Fibroblast of lung (primary cell): ENCODE results near the gene MAP3K1. TPM values are rescaled to one million over a fixed set of nuclear protein-coding genes. Genes with fewer than 3 reads are reported as not detected.

Experiments used
- DNase-seq, 2 donors: peaks; one replicate each; pipeline versions ENCODE4 v3.0.0 to v3.0.0-alpha.2; 2010; ENCODE audit warnings: low read depth in 2 of 2
- H2AFZ ChIP-seq: 2 replicates; pipeline ENCODE4 v1.5.1; 2012; ENCODE audit warnings: low read length, control low read depth, inconsistent platforms
- H3K27ac ChIP-seq: 2 replicates; pipeline ENCODE4 v1.5.1; 2011; ENCODE audit warnings: low read length, control low read depth; ENCODE audit not compliant: insufficient read depth
- H3K27me3 ChIP-seq: 2 replicates; pipeline ENCODE4 v1.5.1; 2011; ENCODE audit warnings: mild to moderate bottlenecking, low read length; ENCODE audit not compliant: control insufficient read depth, insufficient read depth
- H3K36me3 ChIP-seq: 2 replicates; pipeline ENCODE4 v1.5.1; 2011; ENCODE audit warnings: low read length; ENCODE audit not compliant: control insufficient read depth, insufficient read depth
- H3K4me1 ChIP-seq: 2 replicates; pipeline ENCODE4 v1.5.1; 2011; ENCODE audit warnings: low read length; ENCODE audit not compliant: control insufficient read depth, insufficient read depth; ENCODE audit errors: extremely low read depth
- H3K4me2 ChIP-seq: 2 replicates; pipeline ENCODE4 v1.5.1; 2011; ENCODE audit warnings: low read length, control low read depth; ENCODE audit not compliant: insufficient read depth; ENCODE audit errors: extremely low read depth
- H3K4me3 ChIP-seq, 4 experiments: fragments of 200-600 bp in 1 of 4; sonication (generic) in 1 of 4; replicated peaks in 1 of 4; 2 replicates each; pipeline ENCODE4 v1.5.1; 2011 to 2016; ENCODE audit warnings: low read length in 4 of 4, low read depth in 3 of 4, mild to moderate bottlenecking in 3 of 4, control low read depth in 2 of 4, inconsistent platforms in 1 of 4, mixed read lengths in 1 of 4; ENCODE audit not compliant: insufficient read depth in 1 of 4; ENCODE audit errors: control extremely low read depth in 1 of 4
- H3K79me2 ChIP-seq: 2 replicates; pipeline ENCODE4 v1.5.1; 2012; ENCODE audit warnings: mild to moderate bottlenecking, low read length, inconsistent platforms; ENCODE audit not compliant: control insufficient read depth, insufficient read depth
- H3K9ac ChIP-seq: 2 replicates; pipeline ENCODE4 v1.5.1; 2011; ENCODE audit warnings: mild to moderate bottlenecking, low read length, control low read depth; ENCODE audit not compliant: insufficient read depth
- H3K9me3 ChIP-seq: 2 replicates; pipeline ENCODE4 v1.5.1; 2012; ENCODE audit warnings: low read depth, low read length; ENCODE audit not compliant: control insufficient read depth, insufficient read depth
- H4K20me1 ChIP-seq: 2 replicates; pipeline ENCODE4 v1.5.1; 2011; ENCODE audit warnings: low read length; ENCODE audit not compliant: control insufficient read depth, insufficient read depth; ENCODE audit errors: extremely low read depth
- EZH2 ChIP-seq: IDR thresholded peaks from 2 replicates; pipeline ENCODE4 v1.5.1; 2012; ENCODE audit warnings: low read length, control low read depth, mild to moderate bottlenecking; ENCODE audit errors: missing control alignments
- polyA plus RNA-seq, 2 donors: library from polyadenylated mRNA; depleted of rRNA in 1 of 2; stranded (reverse) in 1 of 2; unstranded in 1 of 2; fragments of >200 nt; gene quantifications; 2 replicates each; pipeline ENCODE4 v1.2.1, GENCODE V29; 2011 to 2012; ENCODE audit warnings: missing spikeins in 1 of 2
- total RNA-seq: library from RNA; depleted of rRNA; stranded (reverse); fragments of >200 nt; gene quantifications from 2 replicates; pipeline ENCODE4 v1.2.1, GENCODE V29; 2014
- TF ChIP-seq, protein P1 (sequence below), 2 donors: IDR thresholded peaks in 1 of 2; conservative IDR thresholded peaks in 1 of 2; 1 replicate in 1 of 2; 2 replicates in 1 of 2; pipeline ENCODE4 v1.5.1; 2011 to 2012; ENCODE audit warnings: low read length in 2 of 2, control low read depth in 1 of 2, inconsistent platforms in 1 of 2, low read depth in 1 of 2, mild to moderate bottlenecking in 1 of 2

Gene MAP3K1
- total and polyA plus RNA-seq, 2 donors (not counting 1 experiment from before 2014, with no cell fraction given) = 5.3 to 6.8 TPM

DNA sequence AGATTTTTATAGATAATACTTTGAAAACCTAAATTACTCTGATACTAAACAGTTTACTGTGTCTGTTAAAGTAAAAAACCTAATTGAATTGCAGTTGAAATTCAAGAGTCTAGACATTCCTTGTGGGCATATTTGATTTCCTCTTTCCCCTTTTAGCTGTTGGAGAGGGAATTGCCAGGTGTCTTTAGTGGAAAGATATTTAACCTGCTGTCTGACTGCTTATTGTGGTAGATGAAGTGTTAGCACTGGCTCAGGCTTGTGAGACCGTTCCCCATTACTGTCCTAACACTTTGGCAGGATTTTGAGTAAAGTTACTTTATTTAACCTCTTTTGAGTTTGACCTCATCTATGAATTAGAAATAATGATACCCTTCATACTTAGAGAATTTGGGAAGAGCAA is 16.4 kb downstream of the MAP3K1 start:
- H3K4me2 ChIP-seq = no peak overlapping the region
- no peak for TF ChIP-seq EZH2
- TF ChIP-seq, protein P1, sequence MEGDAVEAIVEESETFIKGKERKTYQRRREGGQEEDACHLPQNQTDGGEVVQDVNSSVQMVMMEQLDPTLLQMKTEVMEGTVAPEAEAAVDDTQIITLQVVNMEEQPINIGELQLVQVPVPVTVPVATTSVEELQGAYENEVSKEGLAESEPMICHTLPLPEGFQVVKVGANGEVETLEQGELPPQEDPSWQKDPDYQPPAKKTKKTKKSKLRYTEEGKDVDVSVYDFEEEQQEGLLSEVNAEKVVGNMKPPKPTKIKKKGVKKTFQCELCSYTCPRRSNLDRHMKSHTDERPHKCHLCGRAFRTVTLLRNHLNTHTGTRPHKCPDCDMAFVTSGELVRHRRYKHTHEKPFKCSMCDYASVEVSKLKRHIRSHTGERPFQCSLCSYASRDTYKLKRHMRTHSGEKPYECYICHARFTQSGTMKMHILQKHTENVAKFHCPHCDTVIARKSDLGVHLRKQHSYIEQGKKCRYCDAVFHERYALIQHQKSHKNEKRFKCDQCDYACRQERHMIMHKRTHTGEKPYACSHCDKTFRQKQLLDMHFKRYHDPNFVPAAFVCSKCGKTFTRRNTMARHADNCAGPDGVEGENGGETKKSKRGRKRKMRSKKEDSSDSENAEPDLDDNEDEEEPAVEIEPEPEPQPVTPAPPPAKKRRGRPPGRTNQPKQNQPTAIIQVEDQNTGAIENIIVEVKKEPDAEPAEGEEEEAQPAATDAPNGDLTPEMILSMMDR (conservative IDR thresholded peaks at IDR 0.05 in 1 of 2, IDR thresholded peaks at IDR 0.05 in 1 of 2; ENCODE audit: low read depth in 1 of 2, low read length in 2 of 2) = no peak
- peak in 1 of 2 donors; percentile 7 for DNase-seq
- H3K4me1 ChIP-seq = peaks cover 2% of the 10 kb centered on the region
- H3K79me2 ChIP-seq = peaks cover 13% of the 10 kb centered on the region
- H3K27me3 ChIP-seq = no peaks in the 10 kb centered on the region
- H2AFZ ChIP-seq = no peak overlapping the region
- H4K20me1 ChIP-seq = no peaks in the 10 kb centered on the region
- no peaks in the 10 kb centered on the region for H3K36me3 ChIP-seq
- H3K9ac ChIP-seq = no peak overlapping the region
- H3K9me3 ChIP-seq = no peaks in the 10 kb centered on the region
- no peak overlapping the region for H3K27ac ChIP-seq
- no peak overlapping the region for H3K4me3 ChIP-seq

DNA sequence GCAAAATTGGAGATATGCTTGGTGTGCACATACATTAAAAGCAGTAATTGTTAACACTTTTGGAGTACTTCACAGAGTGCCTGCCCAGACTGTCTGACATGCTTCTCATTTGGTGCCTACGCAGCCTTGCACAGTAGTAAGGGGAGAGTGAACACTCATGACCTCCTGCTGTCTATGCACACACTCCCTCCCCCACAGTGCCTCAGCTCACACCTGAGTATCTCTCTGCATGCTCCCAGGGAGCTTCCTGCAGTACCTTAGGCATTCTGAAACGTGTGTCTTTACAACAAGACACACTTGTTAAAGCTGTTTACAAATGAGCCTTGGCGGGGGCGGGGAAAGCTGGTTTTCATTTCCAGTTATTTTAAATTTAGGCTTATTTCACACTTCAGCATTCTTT is 18.0 kb downstream of the MAP3K1 start:
- Histone ChIP-seq H3K4me2 (no peak overlapping the region), H4K20me1 (no peaks in the 10 kb centered on the region), H3K27me3 (no peaks in the 10 kb centered on the region), H3K4me1 (peaks cover 3% of the 10 kb centered on the region), H3K36me3 (no peaks in the 10 kb centered on the region), H3K9me3 (no peaks in the 10 kb centered on the region), H3K79me2 (peaks cover 11% of the 10 kb centered on the region), H2AFZ (no peak overlapping the region), H3K4me3 (no peak overlapping the region), H3K27ac (no peak overlapping the region), H3K9ac (no peak overlapping the region)
- TF ChIP-seq EZH2 = no peak
- TF ChIP-seq, protein P1 (conservative IDR thresholded peaks at IDR 0.05 in 1 of 2, IDR thresholded peaks at IDR 0.05 in 1 of 2; ENCODE audit: low read depth in 1 of 2, low read length in 2 of 2) = no peak
- DNase-seq = no peak

DNA sequence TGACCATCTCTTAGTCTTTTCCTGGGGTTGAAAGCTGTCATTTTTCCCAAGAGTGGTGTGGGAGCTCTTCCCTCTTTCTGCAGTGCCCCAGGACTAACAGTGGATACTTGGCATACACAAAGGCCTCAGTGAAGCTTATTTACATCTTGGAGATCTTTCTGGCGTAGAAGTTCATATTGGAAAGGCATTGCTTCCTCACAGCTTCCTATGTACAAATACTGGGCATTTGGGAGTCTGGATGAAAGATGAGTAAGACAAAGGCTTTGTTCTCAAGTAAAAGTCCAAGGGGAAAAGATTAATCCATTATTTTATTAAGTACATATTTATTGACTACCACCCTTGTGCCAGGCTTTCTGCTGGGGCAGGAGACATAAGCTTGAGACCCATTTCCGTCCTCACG is 22.0 kb downstream of the MAP3K1 start:
- H2AFZ ChIP-seq = no peak overlapping the region
- no peak overlapping the region for H3K4me2 ChIP-seq
- no peak overlapping the region for H3K27ac ChIP-seq

More for the DNA sequence above, 22.0 kb downstream of the MAP3K1 start:
- Histone ChIP-seq H3K4me3 (no peak overlapping the region), H3K36me3 (no peaks in the 10 kb centered on the region), H3K9me3 (no peaks in the 10 kb centered on the region), H4K20me1 (no peaks in the 10 kb centered on the region), H3K9ac (no peak overlapping the region), H3K79me2 (peaks cover 13% of the 10 kb centered on the region), H3K27me3 (no peaks in the 10 kb centered on the region), H3K4me1 (peaks cover 3% of the 10 kb centered on the region)
- DNase-seq = no peak
- TF ChIP-seq EZH2 = no peak
- TF ChIP-seq, protein P1 (conservative IDR thresholded peaks at IDR 0.05 in 1 of 2, IDR thresholded peaks at IDR 0.05 in 1 of 2; ENCODE audit: low read depth in 1 of 2, low read length in 2 of 2) = no peak
